WERI-Rb-1 (cell line): ENCODE measurements around the gene SERPINE3.

Experiments used
- DNase-seq: peaks from one replicate; pipeline ENCODE4 v3.0.0-alpha.2; 2020
- H3K27ac ChIP-seq: fragments of 250-450 bp; sonication (Bioruptor Pico); 2 replicates; pipeline ENCODE4 v1.5.1; 2020; ENCODE audit warnings: mild to moderate bottlenecking, moderate library complexity
- H3K27me3 ChIP-seq: fragments of 250-450 bp; sonication (Bioruptor Pico); 2 replicates; pipeline ENCODE4 v1.5.1; 2021; ENCODE audit warnings: mild to moderate bottlenecking, low read depth, moderate library complexity; ENCODE audit not compliant: insufficient read depth, severe bottlenecking
- H3K36me3 ChIP-seq: fragments of 250-450 bp; sonication (Bioruptor Pico); 2 replicates; pipeline ENCODE4 v1.5.1; 2020; ENCODE audit warnings: mild to moderate bottlenecking, moderate library complexity
- H3K4me3 ChIP-seq: 2 replicates; pipeline ENCODE4 v1.5.1; 2011; ENCODE audit warnings: low read depth, mild to moderate bottlenecking, control low read depth, low read length
- H3K9me3 ChIP-seq: fragments of 250-450 bp; sonication (Bioruptor Pico); 2 replicates; pipeline ENCODE4 v1.5.1; 2021; ENCODE audit warnings: mild to moderate bottlenecking, moderate library complexity; ENCODE audit not compliant: severe bottlenecking
- CTCF ChIP-seq: IDR thresholded peaks from 2 replicates; pipeline ENCODE4 v1.5.1; 2011; ENCODE audit warnings: low read depth, mild to moderate bottlenecking, control low read depth, inconsistent platforms, low read length

The SERPINE3 gene

DNA sequence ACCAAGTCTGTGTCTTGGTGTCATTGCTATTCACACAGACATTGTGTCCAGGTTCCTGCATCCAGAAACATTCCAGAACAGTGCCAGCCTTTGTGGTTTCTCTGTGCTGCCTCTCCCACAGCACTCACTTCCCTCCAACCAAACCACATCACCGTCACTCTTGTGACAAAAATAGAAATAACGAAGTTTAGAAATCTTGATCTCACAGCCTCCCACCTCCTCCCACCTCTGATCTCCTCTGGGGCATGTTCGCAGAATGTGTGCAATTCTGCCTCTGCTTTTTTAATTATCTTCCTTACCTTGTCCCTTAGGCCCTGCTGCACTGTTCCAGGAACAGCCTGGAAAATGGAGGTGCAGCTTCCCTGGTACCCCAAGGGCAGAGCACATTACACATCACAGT lies 8.7 kb upstream of the SERPINE3 start:
- no peak overlapping the region for H3K27ac ChIP-seq
- H3K27me3 ChIP-seq = no peaks in the 10 kb centered on the region
- TF ChIP-seq CTCF = no peak
- H3K9me3 ChIP-seq = no peaks in the 10 kb centered on the region
- DNase-seq = no peak
- H3K4me3 ChIP-seq = no peak overlapping the region
- H3K36me3 ChIP-seq = no peaks in the 10 kb centered on the region

DNA sequence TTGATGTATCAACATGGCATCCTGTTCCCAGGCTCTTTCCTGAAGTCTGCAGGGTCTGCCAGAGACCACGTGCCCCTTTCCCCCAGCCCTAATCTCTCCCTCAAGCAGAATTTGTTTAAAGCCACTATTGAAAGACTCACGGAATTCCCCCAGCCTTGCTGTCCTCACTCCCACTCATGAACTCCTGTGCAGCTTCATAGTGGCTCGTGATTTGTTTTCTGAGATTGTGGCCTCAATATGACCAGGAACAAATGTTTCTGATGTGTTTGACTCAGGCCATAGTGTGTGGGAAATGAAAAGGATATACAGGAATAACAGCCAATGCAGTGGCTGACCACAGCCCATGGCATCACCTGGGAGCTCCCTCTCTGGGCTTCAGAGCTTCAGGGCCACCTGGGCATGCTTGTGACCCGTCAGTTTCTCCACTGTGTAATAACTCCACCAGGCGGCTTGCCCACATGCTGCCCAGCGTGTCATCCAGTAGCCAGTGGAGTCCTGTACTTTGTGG lies 8.1 kb upstream of the SERPINE3 start:
- no peak for TF ChIP-seq CTCF
- Histone ChIP-seq H3K36me3 (no peaks in the 10 kb centered on the region), H3K9me3 (no peaks in the 10 kb centered on the region), H3K27me3 (no peaks in the 10 kb centered on the region), H3K27ac (no peak overlapping the region), H3K4me3 (no peak overlapping the region)
- no peak for DNase-seq

GRCh38 chr13:51332566-51333361 lies 6.7 kb upstream of the SERPINE3 start:
- Histone ChIP-seq H3K9me3 (no peaks in the 10 kb centered on the region), H3K27me3 (no peaks in the 10 kb centered on the region), H3K27ac (no peak overlapping the region), H3K36me3 (no peaks in the 10 kb centered on the region), H3K4me3 (no peak overlapping the region)
- no peak for DNase-seq
- no peak for TF ChIP-seq CTCF

- DNase-seq = no peak
- no peaks in the 10 kb centered on the region for H3K36me3 ChIP-seq
- H3K4me3 ChIP-seq = no peak overlapping the region
- H3K27ac ChIP-seq = no peak overlapping the region
- TF ChIP-seq CTCF = no peak
- no peaks in the 10 kb centered on the region for H3K27me3 ChIP-seq
- H3K9me3 ChIP-seq = no peaks in the 10 kb centered on the region
Observed at GRCh38 chr13:51333421-51333820, 6.1 kb upstream of the SERPINE3 start.

DNA sequence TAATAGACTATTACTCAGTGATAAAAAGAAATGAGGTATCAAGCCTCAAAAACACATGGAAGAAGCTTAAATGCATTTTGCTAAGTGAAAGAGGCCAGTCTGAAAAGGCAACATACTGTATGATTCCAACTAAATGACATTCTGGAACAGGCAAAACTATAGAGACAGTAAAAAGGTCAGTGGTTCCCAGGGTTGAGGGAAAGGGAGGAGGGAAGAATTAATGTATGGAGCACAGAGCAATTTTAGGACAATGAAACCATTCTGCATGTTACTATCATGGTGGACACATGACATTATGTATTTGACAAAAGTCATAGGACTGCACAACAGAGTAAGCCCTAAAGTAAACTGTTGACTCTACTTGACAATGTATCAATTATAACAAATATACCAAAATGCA lies 5.7 kb upstream of the SERPINE3 start:
- Histone ChIP-seq H3K27ac (no peak overlapping the region), H3K4me3 (no peak overlapping the region), H3K27me3 (no peaks in the 10 kb centered on the region), H3K36me3 (no peaks in the 10 kb centered on the region), H3K9me3 (no peaks in the 10 kb centered on the region)
- TF ChIP-seq CTCF = no peak
- no peak for DNase-seq

DNA sequence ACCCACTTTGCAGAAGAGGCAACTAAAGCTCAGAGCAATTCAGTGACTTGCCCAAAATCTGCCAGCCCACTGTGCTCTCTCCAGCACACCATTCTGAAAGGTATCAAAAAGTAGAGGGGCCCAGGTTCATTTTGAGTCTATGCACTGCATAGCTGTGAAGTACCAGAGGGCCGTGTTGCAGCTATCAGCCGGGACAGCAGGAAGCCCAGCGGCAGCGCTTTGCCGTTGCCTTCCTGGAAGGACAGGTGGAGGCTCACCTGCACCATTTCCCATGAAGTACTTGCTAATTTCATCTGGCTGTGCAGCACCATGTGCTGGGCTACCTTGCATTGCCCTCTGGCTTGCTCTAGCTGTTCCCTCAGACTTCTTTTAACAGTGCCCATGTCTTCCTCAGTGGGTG lies 2.7 kb upstream of the SERPINE3 start:
- H3K27me3 ChIP-seq = no peaks in the 10 kb centered on the region
- no peak for DNase-seq
- H3K4me3 ChIP-seq = no peak overlapping the region
- H3K27ac ChIP-seq = no peak overlapping the region
- TF ChIP-seq CTCF = no peak
- no peaks in the 10 kb centered on the region for H3K9me3 ChIP-seq
- no peaks in the 10 kb centered on the region for H3K36me3 ChIP-seq
